MCF 10A (cell line): Measurements from ENCODE around the gene VCAN. TPM values are rescaled to one million over a fixed set of nuclear protein-coding genes. Genes with fewer than 3 reads are reported as not detected.
A peak's percentile ranks its signal among the peaks of the same experiment; 100 is the strongest.

Source experiments
- BruUV-seq: library from RNA; stranded (reverse); fragments of 400-500 nt; replicated peaks from 2 replicates; lab custom pipeline; 2021; lab: Mats Ljungman, UMichigan
- CTCF ChIA-PET: fragments of 300-600 bp; sonication (Branson Sonifier 250); formaldehyde crosslinking; extraction: SDS; loops from one replicate; lab custom pipeline; 2021; ENCODE audit warnings: antibody characterized with exemption, inconsistent platforms; lab: Yijun Ruan, JAX
- POLR2A ChIA-PET: fragments of 300-600, 350-650 bp; sonication (Branson Sonifier 250); formaldehyde crosslinking; extraction: SDS; loops from one replicate; lab custom pipeline; 2020; ENCODE audit warnings: antibody characterized with exemption, inconsistent platforms; lab: Yijun Ruan, JAX
- DNase-seq: peaks from one replicate; pipeline ENCODE4 v3.0.0-alpha.2; 2018; ENCODE audit not compliant: unreplicated experiment
- H3K27ac Mint-ChIP-seq: one replicate; pipeline ENCODE4 v1.8.0; 2022; ENCODE audit warnings: mild to moderate bottlenecking, low read depth, mixed read lengths; ENCODE audit not compliant: unreplicated experiment
- H3K27me3 Mint-ChIP-seq: one replicate; pipeline ENCODE4 v1.8.0; 2022; ENCODE audit warnings: mixed read lengths; ENCODE audit not compliant: insufficient read depth, unreplicated experiment
- H3K36me3 Mint-ChIP-seq: one replicate; pipeline ENCODE4 v1.8.0; 2022; ENCODE audit warnings: mild to moderate bottlenecking, moderate library complexity, mixed read lengths; ENCODE audit not compliant: insufficient read depth, unreplicated experiment
- H3K4me1 Mint-ChIP-seq: one replicate; pipeline ENCODE4 v1.8.0; 2022; ENCODE audit warnings: mixed read lengths; ENCODE audit not compliant: insufficient read depth, unreplicated experiment
- H3K4me3 Mint-ChIP-seq: one replicate; pipeline ENCODE4 v1.8.0; 2022; ENCODE audit warnings: mild to moderate bottlenecking, moderate library complexity, mixed read lengths; ENCODE audit not compliant: unreplicated experiment
- H3K9me3 Mint-ChIP-seq: one replicate; pipeline ENCODE4 v1.8.0; 2022; ENCODE audit warnings: mixed read lengths; ENCODE audit not compliant: unreplicated experiment
- intact Hi-C: fragments of 100-400 bp; cut with micrococcal nuclease; formaldehyde crosslinking; loops from 2 replicates; pipeline ENCODE4 v1.14.1; 2022
- total RNA-seq: library from RNA; stranded (reverse); gene quantifications from 2 replicates; pipeline ENCODE4 v1.2.3, GENCODE V29; 2022
- TF ChIP-seq, protein P1 (sequence below): fragments of 200-600 bp; IDR thresholded peaks from one replicate; pipeline ENCODE4 v1.8.0; 2022; ENCODE audit warnings: antibody characterized with exemption, mild to moderate bottlenecking; ENCODE audit not compliant: unreplicated experiment

VCAN gene
- total RNA-seq, 1 experiment from 2014 or later, result 50.6 TPM

- no peaks in the 10 kb centered on the region for H3K9me3 Mint-ChIP-seq
- TF ChIP-seq, protein P1, sequence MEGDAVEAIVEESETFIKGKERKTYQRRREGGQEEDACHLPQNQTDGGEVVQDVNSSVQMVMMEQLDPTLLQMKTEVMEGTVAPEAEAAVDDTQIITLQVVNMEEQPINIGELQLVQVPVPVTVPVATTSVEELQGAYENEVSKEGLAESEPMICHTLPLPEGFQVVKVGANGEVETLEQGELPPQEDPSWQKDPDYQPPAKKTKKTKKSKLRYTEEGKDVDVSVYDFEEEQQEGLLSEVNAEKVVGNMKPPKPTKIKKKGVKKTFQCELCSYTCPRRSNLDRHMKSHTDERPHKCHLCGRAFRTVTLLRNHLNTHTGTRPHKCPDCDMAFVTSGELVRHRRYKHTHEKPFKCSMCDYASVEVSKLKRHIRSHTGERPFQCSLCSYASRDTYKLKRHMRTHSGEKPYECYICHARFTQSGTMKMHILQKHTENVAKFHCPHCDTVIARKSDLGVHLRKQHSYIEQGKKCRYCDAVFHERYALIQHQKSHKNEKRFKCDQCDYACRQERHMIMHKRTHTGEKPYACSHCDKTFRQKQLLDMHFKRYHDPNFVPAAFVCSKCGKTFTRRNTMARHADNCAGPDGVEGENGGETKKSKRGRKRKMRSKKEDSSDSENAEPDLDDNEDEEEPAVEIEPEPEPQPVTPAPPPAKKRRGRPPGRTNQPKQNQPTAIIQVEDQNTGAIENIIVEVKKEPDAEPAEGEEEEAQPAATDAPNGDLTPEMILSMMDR, result no peak
- ChIA-PET POLR2A (interaction anchor here (0.7 to 1.0 kb wide), 2 partner anchors 64 to 1157 kb away, joined by 4 to 5 read pairs; no protein-coding TSS in a partner anchor), CTCF (interaction anchor here (0.6 to 2.5 kb wide), 8 partner anchors 10 to 1218 kb away, joined by 3 to 8 read pairs (median 3); partner anchors contain the start of gene VCAN)
- no TSS peak for BruUV-seq
- intact Hi-C loops, result loop anchor here (5.0 kb wide), 1 partner anchor 490 kb away; the partner anchor contains the start of genes TMEM167A and XRCC4
- DNase-seq, result peak; percentile 50
- H3K27me3 Mint-ChIP-seq, result no peaks in the 10 kb centered on the region
- H3K27ac Mint-ChIP-seq, result no peak overlapping the region
- peak overlapping the region; percentile 47 for H3K4me3 Mint-ChIP-seq
- H3K4me1 Mint-ChIP-seq, result peaks cover 33% of the 10 kb centered on the region
- no peaks in the 10 kb centered on the region for H3K36me3 Mint-ChIP-seq
These were observed 96.2 kb downstream of the VCAN start for GRCh38 chr5:83567741-83568140.

GRCh38 chr5:83568186-83568585 is 96.6 kb downstream of the VCAN start:
- TF ChIP-seq, protein P1, result no peak
- Mint-ChIP-seq H3K27me3 (no peaks in the 10 kb centered on the region), H3K27ac (peak overlapping the region; percentile 50), H3K9me3 (no peaks in the 10 kb centered on the region), H3K4me3 (peak overlapping the region; percentile 47), H3K4me1 (peaks cover 28% of the 10 kb centered on the region), H3K36me3 (no peaks in the 10 kb centered on the region)
- intact Hi-C loops, result loop anchor here (5.0 kb wide), 1 partner anchor 491 kb away; the partner anchor contains the start of genes TMEM167A and XRCC4
- BruUV-seq, result no TSS peak
- CTCF ChIA-PET, result interaction anchor here (0.6 to 2.5 kb wide), 6 partner anchors 10 to 1218 kb away, joined by 3 to 8 read pairs (median 3); no protein-coding TSS in a partner anchor
- POLR2A ChIA-PET, result interaction anchor here (0.5 to 1.0 kb wide), 3 partner anchors 65 to 1157 kb away, joined by 3 to 5 read pairs (median 4); no protein-coding TSS in a partner anchor
- peak; percentile 88 for DNase-seq

GRCh38 chr5:83570916-83571315 is 99.4 kb downstream of the VCAN start:
- DNase-seq, result no peak
- CTCF ChIA-PET, result interaction anchor here (0.5 to 0.6 kb wide), 2 partner anchors 299 to 1220 kb away, joined by 3 to 4 read pairs; no protein-coding TSS in a partner anchor

DNA sequence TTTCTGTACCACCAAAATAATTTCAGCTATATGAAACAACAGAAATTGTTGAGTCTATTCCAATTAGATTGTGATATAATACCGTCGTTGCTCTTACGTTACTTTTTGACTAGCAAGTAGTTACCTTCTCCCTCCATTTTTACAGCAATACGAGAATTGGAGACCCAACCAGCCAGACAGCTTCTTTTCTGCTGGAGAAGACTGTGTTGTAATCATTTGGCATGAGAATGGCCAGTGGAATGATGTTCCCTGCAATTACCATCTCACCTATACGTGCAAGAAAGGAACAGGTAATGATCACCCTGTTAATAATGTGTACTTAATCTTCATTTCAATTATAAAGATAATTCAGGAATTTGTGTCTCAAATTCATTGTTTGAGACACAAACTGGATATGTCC is 100.7 kb downstream of the VCAN start:
- no peak for DNase-seq
- Mint-ChIP-seq H3K36me3 (no peaks in the 10 kb centered on the region), H3K4me3 (no peak overlapping the region), H3K27ac (no peak overlapping the region), H3K9me3 (no peaks in the 10 kb centered on the region), H3K27me3 (no peaks in the 10 kb centered on the region), H3K4me1 (peaks cover 31% of the 10 kb centered on the region)
- intact Hi-C loops, result no loop called here
- TF ChIP-seq, protein P1, result no peak
- POLR2A ChIA-PET, result no interaction called here
- CTCF ChIA-PET, result interaction anchor here (0.6 kb wide), 1 partner anchor 139 kb away, joined by 3 read pairs; no protein-coding TSS in a partner anchor
- no TSS peak for BruUV-seq

More at GRCh38 chr5:83570916-83571315, 99.4 kb downstream of the VCAN start:
- no peak overlapping the region for H3K27ac Mint-ChIP-seq
- intact Hi-C loops, result no loop called here
- H3K9me3 Mint-ChIP-seq, result no peaks in the 10 kb centered on the region
- H3K27me3 Mint-ChIP-seq, result no peaks in the 10 kb centered on the region
- H3K4me1 Mint-ChIP-seq, result peaks cover 21% of the 10 kb centered on the region
- POLR2A ChIA-PET, result no interaction called here
- TF ChIP-seq, protein P1, result no peak
- BruUV-seq, result no TSS peak
- H3K4me3 Mint-ChIP-seq, result no peak overlapping the region
- H3K36me3 Mint-ChIP-seq, result no peaks in the 10 kb centered on the region
